H7 (cell line): ENCODE measurements around the gene CLEC19A. TPM values are rescaled to one million over a fixed set of nuclear protein-coding genes. Genes with fewer than 3 reads are reported as not detected.

Experiments used
- DNase-seq: peaks from one replicate; pipeline ENCODE4 v3.0.0; 2012
- H3K27me3 ChIP-seq: 2 replicates; pipeline ENCODE4 v1.6.0; 2011; ENCODE audit warnings: mild to moderate bottlenecking, low read length; ENCODE audit not compliant: control insufficient read depth, insufficient read depth
- H3K36me3 ChIP-seq: replicated peaks from 2 replicates; pipeline ENCODE4 v1.5.1; 2011; ENCODE audit warnings: low read length; ENCODE audit not compliant: control insufficient read depth, insufficient read depth
- H3K4me3 ChIP-seq: 2 replicates; pipeline ENCODE4 v1.5.1; 2011; ENCODE audit warnings: low read depth, mild to moderate bottlenecking, control low read depth, low read length, moderate library complexity; ENCODE audit not compliant: insufficient read depth
- total RNA-seq: library from RNA; depleted of rRNA; stranded (reverse); fragments of >200 nt; shearing (Covaris generic); gene quantifications from 2 replicates; pipeline ENCODE4 v1.2.3, GENCODE V29; 2014

Gene CLEC19A
- total RNA-seq, 1 experiment from 2014 or later: 0.55 TPM

GRCh38 chr16:19266774-19267173 lies 18.8 kb upstream of the CLEC19A start:
- no peak for DNase-seq
- H3K27me3 ChIP-seq: no peaks in the 10 kb centered on the region
- H3K4me3 ChIP-seq: no peak overlapping the region
- no peaks in the 10 kb centered on the region for H3K36me3 ChIP-seq

DNA sequence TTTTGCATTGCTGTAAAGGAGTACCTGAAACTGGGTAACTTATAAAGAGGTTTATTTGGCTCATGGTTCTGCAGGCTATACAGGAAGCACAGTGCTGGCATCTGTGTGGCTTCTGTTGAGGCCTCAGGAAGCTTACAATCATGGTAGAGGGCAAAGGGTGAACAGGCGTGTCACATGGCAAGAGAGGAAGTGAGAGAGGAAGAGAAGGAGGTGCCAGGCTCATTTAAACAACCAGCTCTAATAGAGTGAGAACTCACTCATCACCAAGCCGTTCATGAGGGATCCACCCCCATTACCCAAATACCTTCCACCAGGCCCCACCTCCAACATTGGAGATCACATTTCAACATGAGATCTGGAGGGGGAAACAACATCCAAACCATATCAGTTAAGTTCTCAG lies 16.4 kb upstream of the CLEC19A start:
- Histone ChIP-seq H3K36me3 (no peaks in the 10 kb centered on the region), H3K4me3 (no peak overlapping the region), H3K27me3 (no peaks in the 10 kb centered on the region)
- no peak for DNase-seq

DNA sequence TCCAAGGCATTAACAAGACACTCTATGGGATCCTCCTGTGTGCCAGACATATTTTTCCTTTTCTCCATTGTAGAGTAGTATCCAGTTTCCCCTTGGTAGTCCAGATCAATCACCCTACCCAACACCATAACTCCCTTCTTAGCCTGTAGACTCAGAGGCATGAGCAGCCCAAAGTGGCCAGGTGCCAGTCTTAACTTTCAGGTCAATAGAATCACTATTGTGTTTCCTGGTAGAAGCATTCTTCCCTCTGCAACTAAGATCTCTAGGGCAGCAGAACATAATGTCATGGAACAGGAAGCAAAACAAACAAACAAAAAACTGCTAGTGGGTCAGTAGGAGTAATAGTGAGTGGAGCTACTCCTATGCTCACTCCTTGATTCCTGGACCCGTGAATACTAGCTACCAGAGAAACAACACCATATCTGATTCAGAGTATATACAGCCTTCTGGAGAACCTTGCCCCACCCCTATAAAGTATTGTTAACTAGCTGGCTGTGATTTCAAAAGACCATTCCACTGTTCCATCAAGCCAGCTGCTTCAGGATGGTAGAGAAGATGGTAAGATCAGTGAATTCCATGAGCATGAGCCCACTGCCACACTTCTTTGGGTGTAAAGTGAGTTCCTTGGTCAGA lies 11.2 kb upstream of the CLEC19A start:
- no peak for DNase-seq
- Histone ChIP-seq H3K4me3 (no peak overlapping the region), H3K36me3 (no peaks in the 10 kb centered on the region), H3K27me3 (no peaks in the 10 kb centered on the region)

DNA sequence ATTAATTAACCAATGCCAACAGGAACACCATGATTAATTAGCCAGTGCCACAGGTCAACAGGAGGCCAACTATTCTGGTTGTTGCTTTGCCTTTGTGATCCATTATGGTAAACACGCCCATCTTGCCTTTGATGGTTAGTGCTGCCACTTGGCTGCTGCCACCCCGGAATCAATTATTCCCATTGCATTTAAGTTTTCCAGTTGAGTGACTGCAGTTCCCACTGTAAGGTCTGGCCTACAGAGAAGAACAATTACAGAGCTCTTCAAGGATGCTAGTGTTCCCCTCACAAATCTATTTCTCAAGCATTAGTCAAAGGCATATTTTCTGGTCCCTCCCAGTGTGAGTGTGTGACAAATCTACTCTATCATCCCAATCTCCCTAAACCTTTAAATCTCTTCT lies 7.1 kb upstream of the CLEC19A start:
- no peak for DNase-seq

GRCh38 chr16:19281246-19281645 lies 4.3 kb upstream of the CLEC19A start:
- H3K36me3 ChIP-seq: no peaks in the 10 kb centered on the region
- H3K27me3 ChIP-seq: no peaks in the 10 kb centered on the region
- no peak overlapping the region for H3K4me3 ChIP-seq
- DNase-seq: no peak

More for the DNA sequence above, 7.1 kb upstream of the CLEC19A start:
- no peaks in the 10 kb centered on the region for H3K27me3 ChIP-seq
- H3K36me3 ChIP-seq: no peaks in the 10 kb centered on the region
- no peak overlapping the region for H3K4me3 ChIP-seq

DNA sequence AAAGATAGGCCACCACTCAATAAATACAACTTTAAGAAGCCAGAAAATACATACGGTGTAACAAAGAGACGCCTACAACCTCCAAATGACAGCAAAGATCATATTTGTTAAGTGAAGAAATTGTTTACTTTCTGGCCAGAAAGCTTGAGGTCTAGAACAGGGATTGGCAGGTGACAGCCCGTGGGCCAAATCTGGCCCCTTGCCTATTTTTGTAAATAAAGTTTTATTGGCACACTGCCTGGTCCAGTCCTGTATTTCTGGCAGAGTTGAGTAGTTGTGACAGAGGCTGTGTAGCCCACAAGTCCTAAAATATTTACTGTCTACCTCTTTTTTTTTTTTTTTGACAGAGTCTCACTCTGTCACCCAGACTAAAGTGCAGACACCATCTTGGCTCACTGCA lies 3.4 kb upstream of the CLEC19A start:
- DNase-seq: no peak
- Histone ChIP-seq H3K36me3 (no peaks in the 10 kb centered on the region), H3K4me3 (no peak overlapping the region), H3K27me3 (no peaks in the 10 kb centered on the region)

DNA sequence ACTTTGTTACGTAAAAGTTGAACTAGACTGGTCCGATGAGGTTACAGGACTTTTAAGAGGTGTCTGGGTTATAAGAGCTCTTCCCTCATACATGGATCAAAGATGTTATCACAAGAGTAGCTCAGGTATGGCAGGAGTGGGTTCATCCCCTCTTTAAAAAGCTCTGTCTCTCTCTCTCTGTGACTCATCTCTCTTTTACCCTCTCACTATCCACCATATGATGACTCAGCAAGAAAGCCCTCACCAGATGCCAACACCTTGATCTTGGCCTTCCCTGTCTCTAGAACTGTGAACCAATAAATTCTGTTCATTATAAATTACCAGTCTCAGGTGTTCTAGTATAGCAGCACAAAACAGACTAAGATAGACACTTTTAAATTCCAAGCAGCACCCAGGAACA lies 1.9 kb upstream of the CLEC19A start:
- no peaks in the 10 kb centered on the region for H3K27me3 ChIP-seq
- H3K4me3 ChIP-seq: no peak overlapping the region
- no peak for DNase-seq
- no peaks in the 10 kb centered on the region for H3K36me3 ChIP-seq

DNA sequence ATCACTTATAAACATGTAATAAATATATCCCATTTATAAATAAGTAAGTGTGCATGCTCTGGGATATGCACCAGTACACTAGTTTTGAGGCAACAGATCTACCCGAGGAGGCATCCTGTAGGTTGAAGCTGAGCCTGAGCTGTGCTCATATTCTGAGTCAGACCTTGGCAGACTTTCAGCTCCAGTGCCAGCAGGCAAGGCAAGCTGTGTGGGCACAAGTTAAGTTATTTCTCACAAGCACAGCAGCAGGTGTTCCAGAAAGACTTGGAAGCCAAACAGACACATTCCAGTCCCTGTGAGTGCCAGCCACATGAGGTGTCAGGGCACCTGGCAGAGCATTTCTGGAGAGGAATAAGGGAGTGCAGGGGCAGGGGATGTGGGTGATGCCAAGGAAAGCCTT lies 1.3 kb upstream of the CLEC19A start:
- no peak overlapping the region for H3K4me3 ChIP-seq
- H3K27me3 ChIP-seq: no peaks in the 10 kb centered on the region
- DNase-seq: no peak
- H3K36me3 ChIP-seq: no peaks in the 10 kb centered on the region

DNA sequence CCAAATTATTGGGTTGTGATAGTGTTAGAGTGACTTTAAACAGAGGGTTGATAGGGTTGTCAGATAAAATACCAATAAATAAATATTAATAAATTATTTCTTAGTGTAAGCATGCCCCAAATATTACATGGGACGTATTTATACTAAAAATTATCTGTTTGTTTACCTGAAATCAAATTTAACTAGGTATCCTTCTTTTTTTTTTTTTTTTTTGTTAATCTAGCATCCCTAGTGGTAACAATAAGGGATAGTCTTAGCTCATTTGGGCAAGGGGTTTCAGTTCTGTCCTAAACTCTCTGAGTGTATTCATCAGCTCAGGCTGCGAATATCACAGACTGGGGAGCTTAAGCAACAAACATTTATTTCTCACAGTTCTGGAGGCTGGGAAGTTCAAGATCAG lies 1.3 kb downstream of the CLEC19A start:
- Histone ChIP-seq H3K4me3 (no peak overlapping the region), H3K36me3 (no peaks in the 10 kb centered on the region), H3K27me3 (no peaks in the 10 kb centered on the region)
- no peak for DNase-seq

DNA sequence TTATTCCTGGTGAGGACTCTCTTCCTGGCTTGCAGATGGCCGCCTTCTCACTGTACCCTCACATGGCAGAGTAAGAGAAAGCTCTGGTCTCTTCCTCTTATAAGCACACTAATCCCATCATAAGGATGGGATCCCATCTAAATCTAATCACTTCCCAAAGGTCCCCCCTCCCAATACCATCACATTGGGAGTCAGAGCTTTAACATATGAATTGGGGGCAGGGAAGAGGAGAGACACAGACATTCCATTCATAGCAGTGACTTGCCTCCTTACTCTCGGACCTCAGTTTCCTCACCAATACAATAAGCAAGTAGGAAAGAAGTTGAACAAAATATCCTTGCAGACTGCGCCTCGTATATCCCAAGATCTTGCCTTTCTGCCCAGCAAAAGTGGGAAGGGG lies 1.7 kb downstream of the CLEC19A start:
- Histone ChIP-seq H3K36me3 (no peaks in the 10 kb centered on the region), H3K27me3 (no peaks in the 10 kb centered on the region), H3K4me3 (no peak overlapping the region)
- no peak for DNase-seq

DNA sequence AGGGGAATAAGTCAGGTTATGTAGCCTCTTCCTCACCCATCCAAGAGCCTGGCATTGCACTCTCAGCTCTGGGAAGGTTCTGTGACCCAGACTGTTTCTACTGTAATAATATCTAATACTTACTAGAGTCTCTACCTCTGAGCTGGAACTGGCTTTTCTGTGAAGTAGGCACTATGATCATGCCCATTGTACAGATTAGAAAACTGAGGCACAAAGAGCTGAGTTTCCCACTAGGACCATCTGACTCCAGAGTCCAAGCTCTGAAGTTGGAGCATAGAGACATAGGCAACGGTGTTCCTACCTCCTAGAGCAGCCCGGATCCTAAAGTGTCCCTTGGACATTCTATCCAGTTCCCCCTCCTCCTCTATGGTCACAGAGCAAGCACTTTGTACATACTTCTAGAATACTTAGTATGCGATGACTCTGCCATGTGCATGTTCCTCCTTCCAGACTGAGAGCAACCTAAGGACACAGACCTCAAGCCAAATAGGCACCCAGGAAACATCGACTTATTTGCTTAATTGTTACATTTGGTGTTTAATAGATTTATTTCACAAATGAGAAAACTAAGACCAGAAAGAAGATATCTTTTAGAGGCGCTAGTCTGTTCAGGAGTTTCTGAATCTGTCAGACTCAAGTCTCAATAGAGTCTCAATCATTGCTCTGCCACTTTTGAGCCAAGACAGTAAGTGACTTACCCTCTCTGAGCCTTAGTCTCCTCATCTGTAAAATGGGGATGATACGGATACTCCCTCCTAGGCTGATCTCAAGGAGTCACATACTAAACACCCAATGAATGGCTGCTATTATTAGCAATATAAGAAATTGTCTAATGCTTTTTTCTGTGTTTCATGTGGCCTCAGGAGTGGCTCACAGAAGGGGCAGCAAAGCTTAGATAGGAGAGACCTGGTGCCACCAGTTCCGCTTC lies 3.6 kb downstream of the CLEC19A start:
- Histone ChIP-seq H3K4me3 (no peak overlapping the region), H3K36me3 (no peaks in the 10 kb centered on the region), H3K27me3 (no peaks in the 10 kb centered on the region)
- no peak for DNase-seq

DNA sequence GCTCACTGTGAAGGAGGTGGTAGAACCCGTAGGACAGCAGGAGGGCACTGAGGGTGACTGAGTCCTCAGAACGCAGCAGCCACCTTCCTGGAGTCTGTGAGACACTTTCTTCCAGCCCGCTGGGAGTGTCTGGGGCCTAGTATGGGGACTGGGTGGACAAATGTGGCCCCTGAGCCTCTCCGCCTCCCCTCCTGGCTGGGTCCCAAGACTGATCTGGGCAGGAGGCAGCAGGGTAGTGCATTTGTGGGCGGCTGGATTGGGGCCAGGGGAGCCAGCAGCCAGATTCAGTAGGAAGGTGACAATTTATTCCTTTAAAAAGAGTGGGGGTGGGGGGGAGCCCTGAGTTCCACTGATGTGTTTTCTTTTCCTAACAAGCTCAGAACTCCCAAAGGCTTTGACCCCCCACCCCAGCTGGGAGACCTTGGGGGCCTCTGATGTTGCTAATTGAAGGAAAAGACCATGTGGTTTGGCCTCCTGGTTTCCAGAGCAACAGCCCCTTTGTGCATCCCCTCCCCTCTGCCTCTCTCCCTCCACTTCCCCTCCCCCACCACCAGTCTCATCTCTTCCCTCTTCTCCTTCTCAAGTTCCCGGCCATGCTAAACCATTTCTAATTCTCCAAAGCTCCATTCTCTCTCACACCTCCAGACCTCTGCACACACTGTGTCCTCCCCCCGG lies 4.4 kb downstream of the CLEC19A start:
- Histone ChIP-seq H3K27me3 (no peaks in the 10 kb centered on the region), H3K4me3 (no peak overlapping the region), H3K36me3 (no peaks in the 10 kb centered on the region)
- DNase-seq: peak; percentile 71

GRCh38 chr16:19290860-19291259 lies 5.3 kb downstream of the CLEC19A start:
- H3K36me3 ChIP-seq: no peaks in the 10 kb centered on the region
- H3K4me3 ChIP-seq: no peak overlapping the region
- H3K27me3 ChIP-seq: no peaks in the 10 kb centered on the region
- no peak for DNase-seq

DNA sequence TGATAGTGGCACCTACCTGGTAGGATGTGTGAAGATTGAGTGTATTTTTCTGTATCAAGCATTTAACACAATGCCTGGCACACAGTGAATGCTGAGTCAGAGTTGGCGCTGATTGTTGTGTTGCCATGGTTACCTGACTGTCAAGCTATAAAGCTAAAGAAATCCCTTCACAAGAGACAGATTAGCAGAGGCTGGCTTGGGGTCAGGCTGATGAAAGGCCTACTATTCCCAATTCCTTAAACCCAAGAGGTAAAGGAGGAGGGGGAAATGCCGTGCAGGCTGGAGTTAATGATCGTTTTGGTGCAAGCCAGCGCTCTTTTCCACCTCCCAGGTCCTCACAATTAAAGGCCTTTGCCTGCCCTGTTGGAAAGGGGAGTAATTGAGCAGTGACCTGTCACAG lies 5.9 kb downstream of the CLEC19A start:
- H3K36me3 ChIP-seq: no peaks in the 10 kb centered on the region
- no peaks in the 10 kb centered on the region for H3K27me3 ChIP-seq
- peak; percentile 49 for DNase-seq
- no peak overlapping the region for H3K4me3 ChIP-seq

DNA sequence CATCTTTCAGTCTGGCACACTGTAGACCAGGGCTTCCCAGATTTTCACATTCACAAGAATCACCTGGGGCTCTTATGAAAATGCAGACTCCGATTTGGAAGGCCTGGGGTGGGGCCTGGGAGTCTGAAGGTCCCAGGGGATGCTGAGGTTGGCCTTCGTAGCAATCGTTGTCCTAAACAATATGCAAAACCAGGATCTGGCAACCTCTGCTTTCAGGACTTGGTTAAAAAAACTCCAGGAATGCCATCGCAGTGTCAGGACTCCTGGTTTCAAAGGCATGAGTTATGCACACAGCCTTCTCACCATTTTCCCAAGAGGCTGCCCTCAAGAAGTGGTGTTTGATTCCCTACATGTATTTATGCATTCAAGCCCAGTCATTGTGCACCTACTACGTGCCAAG lies 6.7 kb downstream of the CLEC19A start:
- Histone ChIP-seq H3K27me3 (no peaks in the 10 kb centered on the region), H3K36me3 (no peaks in the 10 kb centered on the region), H3K4me3 (no peak overlapping the region)
- no peak for DNase-seq
